NCI-H146 (cell line): ENCODE results near the gene MAST4.
A peak's percentile ranks its signal among the peaks of the same experiment; 100 is the strongest.

Experiments used
- DNase-seq: peaks from one replicate; lab custom pipeline; 2025; lab: John Stamatoyannopoulos, UW

MAST4 gene

GRCh38 chr5:66874004-66874403, 277.8 kb downstream of the MAST4 start:
- DNase-seq: no peak

- no peak for DNase-seq
Observed at GRCh38 chr5:66875315-66875714, 279.1 kb downstream of the MAST4 start.

- DNase-seq: no peak
Observed at GRCh38 chr5:66876266-66876807, 280.1 kb downstream of the MAST4 start.

- DNase-seq: no peak
Observed at GRCh38 chr5:66877843-66878242, 281.6 kb downstream of the MAST4 start.

- no peak for DNase-seq
Observed at GRCh38 chr5:66880401-66880800, 284.2 kb downstream of the MAST4 start.

GRCh38 chr5:66881480-66882161, 285.4 kb downstream of the MAST4 start:
- DNase-seq: no peak

GRCh38 chr5:66882606-66883227, 286.5 kb downstream of the MAST4 start:
- DNase-seq: no peak

GRCh38 chr5:66884564-66885243, 288.5 kb downstream of the MAST4 start:
- no peak for DNase-seq

- DNase-seq: no peak
Observed at GRCh38 chr5:66886941-66887340, 290.7 kb downstream of the MAST4 start.

- no peak for DNase-seq
Observed at GRCh38 chr5:66888613-66889012, 292.4 kb downstream of the MAST4 start.

- no peak for DNase-seq
Observed at GRCh38 chr5:66889056-66889455, 292.9 kb downstream of the MAST4 start.

GRCh38 chr5:66889524-66889923, 293.3 kb downstream of the MAST4 start:
- no peak for DNase-seq

- DNase-seq: no peak
Observed at GRCh38 chr5:66891184-66891925, 295.2 kb downstream of the MAST4 start.

- DNase-seq: no peak
Observed at GRCh38 chr5:66892716-66893115, 296.5 kb downstream of the MAST4 start.

- DNase-seq: no peak
Observed at GRCh38 chr5:66894480-66895240, 298.5 kb downstream of the MAST4 start.

- DNase-seq: no peak
Observed at GRCh38 chr5:66896171-66896570, 300.0 kb downstream of the MAST4 start.

GRCh38 chr5:66897356-66897755, 301.2 kb downstream of the MAST4 start:
- DNase-seq: peak; percentile 61

GRCh38 chr5:66898241-66898995, 302.2 kb downstream of the MAST4 start:
- DNase-seq: no peak

GRCh38 chr5:66903218-66903617, 307.0 kb downstream of the MAST4 start:
- no peak for DNase-seq

- no peak for DNase-seq
Observed at GRCh38 chr5:66903709-66904108, 307.5 kb downstream of the MAST4 start.

- peak; percentile 29 for DNase-seq
Observed at GRCh38 chr5:66904189-66904588, 308.0 kb downstream of the MAST4 start.
